Measurements from ENCODE around the gene SIAH1. TPM values are rescaled to one million over a fixed set of nuclear protein-coding genes. Genes with fewer than 3 reads are reported as not detected.
"Not testable (repeated sequence)": the region's sequence is repeated elsewhere in the genome, so short reads cannot be mapped to it uniquely, and the experiment has no call there.

Gene SIAH1
- total RNA-seq, 1 donor from 2014 or later = 31.5 TPM

DNA sequence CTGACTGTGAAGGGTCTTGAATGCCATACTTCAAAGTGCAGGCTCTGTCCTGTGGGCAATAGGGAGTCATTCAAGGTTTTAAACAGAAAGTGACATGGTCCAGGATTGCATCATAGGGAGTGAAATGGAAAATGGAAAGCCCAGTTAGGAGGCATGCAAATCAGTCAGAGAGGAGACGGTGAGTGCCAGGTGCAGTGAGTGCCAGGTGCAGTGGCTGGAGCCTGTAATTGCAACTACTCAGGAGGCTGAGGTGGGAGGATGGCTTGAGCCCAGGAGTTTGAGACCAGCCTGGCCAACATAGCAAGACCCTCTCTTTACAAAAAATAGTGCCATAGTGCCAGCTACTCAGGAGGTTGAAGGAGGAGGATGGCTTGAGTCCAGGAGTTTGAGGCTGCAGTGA, 35.2 kb upstream of the SIAH1 start:
- H3K9me3 Mint-ChIP-seq = no peaks in the 10 kb centered on the region
- DNase-seq (no peak), ATAC-seq (ENCODE audit: low read depth) (no peak)
- intact Hi-C loops (cut with micrococcal nuclease) = no loop called here
- H3K27ac Mint-ChIP-seq = no peak overlapping the region
- H3K4me3 Mint-ChIP-seq = no peak overlapping the region
- no peaks in the 10 kb centered on the region for H3K36me3 Mint-ChIP-seq (ENCODE audit: low read depth)
- POLR2A ChIA-PET = interaction anchor here (0.7 kb wide), 1 partner anchor 203 kb away, joined by 8 read pairs; no protein-coding TSS in a partner anchor
- H3K27me3 Mint-ChIP-seq = no peaks in the 10 kb centered on the region
- H3K4me1 Mint-ChIP-seq = peaks cover 4% of the 10 kb centered on the region
- CTCF ChIA-PET = no interaction called here
- TF ChIP-seq, protein P1, sequence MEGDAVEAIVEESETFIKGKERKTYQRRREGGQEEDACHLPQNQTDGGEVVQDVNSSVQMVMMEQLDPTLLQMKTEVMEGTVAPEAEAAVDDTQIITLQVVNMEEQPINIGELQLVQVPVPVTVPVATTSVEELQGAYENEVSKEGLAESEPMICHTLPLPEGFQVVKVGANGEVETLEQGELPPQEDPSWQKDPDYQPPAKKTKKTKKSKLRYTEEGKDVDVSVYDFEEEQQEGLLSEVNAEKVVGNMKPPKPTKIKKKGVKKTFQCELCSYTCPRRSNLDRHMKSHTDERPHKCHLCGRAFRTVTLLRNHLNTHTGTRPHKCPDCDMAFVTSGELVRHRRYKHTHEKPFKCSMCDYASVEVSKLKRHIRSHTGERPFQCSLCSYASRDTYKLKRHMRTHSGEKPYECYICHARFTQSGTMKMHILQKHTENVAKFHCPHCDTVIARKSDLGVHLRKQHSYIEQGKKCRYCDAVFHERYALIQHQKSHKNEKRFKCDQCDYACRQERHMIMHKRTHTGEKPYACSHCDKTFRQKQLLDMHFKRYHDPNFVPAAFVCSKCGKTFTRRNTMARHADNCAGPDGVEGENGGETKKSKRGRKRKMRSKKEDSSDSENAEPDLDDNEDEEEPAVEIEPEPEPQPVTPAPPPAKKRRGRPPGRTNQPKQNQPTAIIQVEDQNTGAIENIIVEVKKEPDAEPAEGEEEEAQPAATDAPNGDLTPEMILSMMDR (IDR thresholded peaks at IDR 0.05) = no peak

DNA sequence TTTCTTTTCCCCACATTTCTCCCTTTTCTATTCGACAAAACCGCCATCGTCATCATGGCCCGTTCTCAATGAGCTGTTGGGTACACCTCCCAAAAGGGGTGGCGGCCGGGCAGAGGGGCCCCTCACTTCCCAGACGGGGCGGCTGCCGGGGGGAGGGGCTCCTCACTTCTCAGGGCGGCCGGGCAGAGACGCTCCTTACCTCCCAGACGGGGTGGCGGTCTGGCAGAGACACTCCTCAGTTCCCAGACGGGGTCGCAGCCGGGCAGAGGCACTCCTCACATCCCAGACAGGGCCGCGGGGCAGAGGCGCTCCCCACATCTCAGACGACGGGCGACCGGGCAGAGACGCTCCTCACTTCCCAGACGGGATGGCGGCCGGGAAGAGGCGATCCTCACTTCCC, 31.4 kb upstream of the SIAH1 start:
- intact Hi-C loops (cut with micrococcal nuclease); H3K36me3 Mint-ChIP-seq (ENCODE audit: low read depth); POLR2A ChIA-PET; ATAC-seq (ENCODE audit: low read depth); H3K4me1 Mint-ChIP-seq; DNase-seq; H3K27ac Mint-ChIP-seq; H3K27me3 Mint-ChIP-seq; H3K4me3 Mint-ChIP-seq; CTCF ChIA-PET; H3K9me3 Mint-ChIP-seq: not testable (repeated sequence)

DNA sequence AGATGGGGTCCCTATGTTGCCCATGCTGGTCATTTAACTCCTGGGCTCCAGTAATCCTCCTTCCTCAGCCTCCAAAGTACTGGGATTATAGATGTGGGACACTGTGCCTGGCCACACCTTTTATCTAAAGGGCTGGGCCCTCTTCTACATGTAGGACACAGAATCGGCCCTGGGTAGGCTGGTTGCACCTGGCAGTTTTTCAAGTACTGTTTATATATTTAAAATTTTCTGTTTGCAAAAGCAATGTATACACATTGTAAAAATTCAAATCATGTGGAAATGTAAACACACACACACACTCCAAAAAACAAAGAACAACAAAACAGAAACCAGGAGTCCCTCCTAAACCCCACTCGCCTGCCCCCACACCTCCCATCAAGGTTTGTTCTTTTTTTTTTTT, 28.1 kb upstream of the SIAH1 start:
- POLR2A ChIA-PET = no interaction called here
- no peak for DNase-seq
- Mint-ChIP-seq H3K4me3 (no peak overlapping the region), H3K27ac (no peak overlapping the region), H3K36me3 (ENCODE audit: low read depth) (no peaks in the 10 kb centered on the region), H3K4me1 (peaks cover 2% of the 10 kb centered on the region), H3K27me3 (no peaks in the 10 kb centered on the region), H3K9me3 (no peaks in the 10 kb centered on the region)
- CTCF ChIA-PET = no interaction called here
- intact Hi-C loops (cut with micrococcal nuclease) = no loop called here
- TF ChIP-seq, protein P1 (IDR thresholded peaks at IDR 0.05) = no peak
- no peak for ATAC-seq (ENCODE audit: low read depth)

DNA sequence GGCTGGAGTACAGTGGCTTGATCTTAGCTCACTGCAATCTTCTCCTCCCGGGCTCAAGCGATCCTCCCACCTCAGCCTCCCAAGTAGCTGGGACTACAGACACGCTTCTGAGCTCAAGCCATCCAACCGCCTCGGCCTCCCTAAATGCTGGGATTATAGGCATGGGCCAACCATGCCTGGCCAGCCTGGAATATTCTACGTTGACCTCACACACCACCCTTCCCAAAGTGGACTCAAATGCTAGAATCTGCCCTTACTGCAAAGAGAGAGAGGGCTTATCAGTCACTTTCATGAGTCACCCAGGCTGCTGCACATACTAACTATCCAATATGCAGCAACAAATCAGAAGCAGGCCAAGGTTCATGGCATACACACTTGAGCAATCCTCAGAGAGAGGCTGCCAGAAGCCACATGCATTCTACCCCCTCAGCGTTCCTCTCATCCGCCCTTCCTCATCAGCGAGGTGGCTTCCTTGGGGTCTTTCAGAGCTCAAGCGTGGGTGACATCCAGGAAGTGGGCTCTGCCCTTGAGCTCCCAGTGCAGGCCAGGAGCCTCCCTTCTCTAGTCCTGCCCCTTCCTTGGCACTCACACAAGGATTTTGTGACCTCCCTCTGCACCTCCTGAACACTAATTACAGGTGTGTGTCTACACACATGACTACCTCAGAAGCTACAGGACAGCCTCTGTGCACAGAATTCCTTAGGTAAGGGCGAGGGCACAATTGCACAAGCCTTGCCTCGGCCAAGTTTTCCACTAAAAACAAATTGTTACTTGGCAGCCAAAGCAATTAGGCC, 24.8 kb upstream of the SIAH1 start:
- intact Hi-C loops (cut with micrococcal nuclease) = no loop called here
- ATAC-seq (ENCODE audit: low read depth) (no peak), DNase-seq (no peak)
- Mint-ChIP-seq H3K9me3 (no peaks in the 10 kb centered on the region), H3K4me1 (peaks cover 2% of the 10 kb centered on the region), H3K4me3 (no peak overlapping the region), H3K36me3 (ENCODE audit: low read depth) (no peaks in the 10 kb centered on the region), H3K27ac (no peak overlapping the region), H3K27me3 (no peaks in the 10 kb centered on the region)
- ChIA-PET POLR2A (no interaction called here), CTCF (interaction anchor here (0.6 kb wide), 1 partner anchor 216 kb away, joined by 4 read pairs; no protein-coding TSS in a partner anchor)
- TF ChIP-seq, protein P1 (IDR thresholded peaks at IDR 0.05) = no peak

DNA sequence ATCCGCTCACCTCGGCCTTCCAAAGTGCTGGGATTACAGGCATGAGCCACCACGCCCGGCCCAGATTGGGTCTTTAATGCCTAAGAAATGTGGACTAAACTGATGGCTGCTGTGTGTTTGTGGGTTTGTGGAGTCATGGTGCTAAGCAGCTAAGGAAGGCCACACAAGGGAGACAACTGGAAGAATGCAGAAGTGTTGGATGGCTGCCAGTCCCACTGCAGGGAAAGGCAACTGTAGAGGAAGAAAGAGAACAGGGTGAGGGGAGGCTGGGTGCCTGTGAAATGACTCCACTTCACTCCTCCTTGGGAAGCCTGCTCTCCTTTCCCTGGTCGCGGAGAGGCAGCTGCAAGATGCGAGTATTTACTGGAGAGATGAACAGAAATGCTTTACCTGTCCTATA, 23.5 kb upstream of the SIAH1 start:
- Mint-ChIP-seq H3K27ac (no peak overlapping the region), H3K27me3 (no peaks in the 10 kb centered on the region), H3K36me3 (ENCODE audit: low read depth) (no peaks in the 10 kb centered on the region), H3K4me3 (no peak overlapping the region), H3K9me3 (no peaks in the 10 kb centered on the region), H3K4me1 (no peaks in the 10 kb centered on the region)
- ATAC-seq (ENCODE audit: low read depth) = no peak
- no peak for DNase-seq
- intact Hi-C loops (cut with micrococcal nuclease) = no loop called here
- CTCF ChIA-PET = no interaction called here
- POLR2A ChIA-PET = no interaction called here
- TF ChIP-seq, protein P1 (IDR thresholded peaks at IDR 0.05) = no peak

DNA sequence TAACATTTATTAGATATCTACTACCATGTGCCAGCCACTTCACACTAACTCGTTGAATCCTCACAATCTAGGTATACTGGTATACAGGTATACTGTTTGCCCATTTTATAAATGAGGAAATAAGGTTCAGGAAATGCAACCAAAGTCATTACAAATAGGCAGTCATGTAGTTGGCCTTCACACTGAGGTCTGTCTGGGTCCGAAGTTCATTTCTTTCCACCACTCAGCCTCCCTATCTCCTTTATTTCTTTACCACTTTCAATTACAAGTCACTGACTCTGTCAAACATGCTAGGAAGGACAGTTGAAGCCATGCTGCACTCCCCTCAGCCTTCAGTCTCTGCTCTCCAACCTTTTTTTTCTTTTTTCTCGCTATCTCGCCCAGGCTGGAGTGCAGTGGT, 20.7 kb upstream of the SIAH1 start:
- CTCF ChIA-PET = no interaction called here
- Mint-ChIP-seq H3K9me3 (no peaks in the 10 kb centered on the region), H3K27me3 (no peaks in the 10 kb centered on the region), H3K4me1 (no peaks in the 10 kb centered on the region), H3K36me3 (ENCODE audit: low read depth) (no peaks in the 10 kb centered on the region), H3K4me3 (no peak overlapping the region), H3K27ac (no peak overlapping the region)
- DNase-seq (no peak), ATAC-seq (ENCODE audit: low read depth) (no peak)
- intact Hi-C loops (cut with micrococcal nuclease) = no loop called here
- POLR2A ChIA-PET = no interaction called here
- TF ChIP-seq, protein P1 (IDR thresholded peaks at IDR 0.05) = no peak
